ENCODE data around the gene PTPRM.

Gene PTPRM

GRCh38 chr18:7855028-7855427 lies 287.9 kb downstream of the PTPRM start:
- H3K9me2 ChIP-seq (replicated peaks; ENCODE audit: low read depth, low read length) = no peaks in the 10 kb centered on the region
- no peaks in the 10 kb centered on the region for H3F3A ChIP-seq (ENCODE audit: low read depth)
- no peaks in the 10 kb centered on the region for H3K36me3 ChIP-seq (ENCODE audit: insufficient read depth, low read length)
- H3K9ac ChIP-seq (ENCODE audit: low read depth, low read length, poor library complexity, severe bottlenecking) = no peak overlapping the region
- TF ChIP-seq, protein P1, sequence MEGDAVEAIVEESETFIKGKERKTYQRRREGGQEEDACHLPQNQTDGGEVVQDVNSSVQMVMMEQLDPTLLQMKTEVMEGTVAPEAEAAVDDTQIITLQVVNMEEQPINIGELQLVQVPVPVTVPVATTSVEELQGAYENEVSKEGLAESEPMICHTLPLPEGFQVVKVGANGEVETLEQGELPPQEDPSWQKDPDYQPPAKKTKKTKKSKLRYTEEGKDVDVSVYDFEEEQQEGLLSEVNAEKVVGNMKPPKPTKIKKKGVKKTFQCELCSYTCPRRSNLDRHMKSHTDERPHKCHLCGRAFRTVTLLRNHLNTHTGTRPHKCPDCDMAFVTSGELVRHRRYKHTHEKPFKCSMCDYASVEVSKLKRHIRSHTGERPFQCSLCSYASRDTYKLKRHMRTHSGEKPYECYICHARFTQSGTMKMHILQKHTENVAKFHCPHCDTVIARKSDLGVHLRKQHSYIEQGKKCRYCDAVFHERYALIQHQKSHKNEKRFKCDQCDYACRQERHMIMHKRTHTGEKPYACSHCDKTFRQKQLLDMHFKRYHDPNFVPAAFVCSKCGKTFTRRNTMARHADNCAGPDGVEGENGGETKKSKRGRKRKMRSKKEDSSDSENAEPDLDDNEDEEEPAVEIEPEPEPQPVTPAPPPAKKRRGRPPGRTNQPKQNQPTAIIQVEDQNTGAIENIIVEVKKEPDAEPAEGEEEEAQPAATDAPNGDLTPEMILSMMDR (conservative IDR thresholded peaks at IDR 0.05; ENCODE audit: low read length) = no peak
- no peak for TF ChIP-seq EZH2phosphoT487 (IDR thresholded peaks at IDR 0.05; ENCODE audit: borderline replicate concordance)
- H3K4me2 ChIP-seq (ENCODE audit: low read depth, low read length, poor library complexity, severe bottlenecking) = no peak overlapping the region
- no peaks in the 10 kb centered on the region for H3K79me2 ChIP-seq (ENCODE audit: insufficient read depth, low read length)
- H2AFZ ChIP-seq (ENCODE audit: low read length) = no peak overlapping the region
- H3K9me3 ChIP-seq (ENCODE audit: insufficient read depth, low read depth, low read length) = no peaks in the 10 kb centered on the region
- H3K4me1 ChIP-seq (ENCODE audit: insufficient read depth, low read length, poor library complexity, severe bottlenecking) = no peaks in the 10 kb centered on the region
- no peaks in the 10 kb centered on the region for H3K27me3 ChIP-seq (ENCODE audit: insufficient read depth, low read length, poor library complexity, severe bottlenecking)
- no peak overlapping the region for H3K4me3 ChIP-seq (ENCODE audit: low read length, poor library complexity, severe bottlenecking)
- H4K20me1 ChIP-seq (ENCODE audit: insufficient read depth, low read length, poor library complexity, severe bottlenecking) = no peaks in the 10 kb centered on the region

- Histone ChIP-seq H3K4me1 (ENCODE audit: insufficient read depth, low read length, poor library complexity, severe bottlenecking) (no peaks in the 10 kb centered on the region), H3K79me2 (ENCODE audit: insufficient read depth, low read length) (no peaks in the 10 kb centered on the region), H4K20me1 (ENCODE audit: insufficient read depth, low read length, poor library complexity, severe bottlenecking) (no peaks in the 10 kb centered on the region), H3K9me3 (ENCODE audit: insufficient read depth, low read depth, low read length) (no peaks in the 10 kb centered on the region), H3K9me2 (replicated peaks; ENCODE audit: low read depth, low read length) (no peaks in the 10 kb centered on the region), H3K9ac (ENCODE audit: low read depth, low read length, poor library complexity, severe bottlenecking) (no peak overlapping the region), H2AFZ (ENCODE audit: low read length) (no peak overlapping the region), H3K4me2 (ENCODE audit: low read depth, low read length, poor library complexity, severe bottlenecking) (no peak overlapping the region), H3K36me3 (ENCODE audit: insufficient read depth, low read length) (no peaks in the 10 kb centered on the region), H3K27me3 (ENCODE audit: insufficient read depth, low read length, poor library complexity, severe bottlenecking) (no peaks in the 10 kb centered on the region), H3F3A (ENCODE audit: low read depth) (no peaks in the 10 kb centered on the region), H3K4me3 (ENCODE audit: low read length, poor library complexity, severe bottlenecking) (no peak overlapping the region)
- TF ChIP-seq, protein P1 (conservative IDR thresholded peaks at IDR 0.05; ENCODE audit: low read length) = no peak
- TF ChIP-seq EZH2phosphoT487 (IDR thresholded peaks at IDR 0.05; ENCODE audit: borderline replicate concordance) = no peak
These were observed 288.6 kb downstream of the PTPRM start for GRCh38 chr18:7855671-7856070.

GRCh38 chr18:7856116-7856515 lies 289.0 kb downstream of the PTPRM start:
- no peak overlapping the region for H3K4me2 ChIP-seq (ENCODE audit: low read depth, low read length, poor library complexity, severe bottlenecking)
- H3K9me2 ChIP-seq (replicated peaks; ENCODE audit: low read depth, low read length) = no peaks in the 10 kb centered on the region
- TF ChIP-seq, protein P1 (conservative IDR thresholded peaks at IDR 0.05; ENCODE audit: low read length) = no peak
- no peak for TF ChIP-seq EZH2phosphoT487 (IDR thresholded peaks at IDR 0.05; ENCODE audit: borderline replicate concordance)
- no peaks in the 10 kb centered on the region for H3F3A ChIP-seq (ENCODE audit: low read depth)
- H3K79me2 ChIP-seq (ENCODE audit: insufficient read depth, low read length) = no peaks in the 10 kb centered on the region
- H3K4me1 ChIP-seq (ENCODE audit: insufficient read depth, low read length, poor library complexity, severe bottlenecking) = no peaks in the 10 kb centered on the region
- H4K20me1 ChIP-seq (ENCODE audit: insufficient read depth, low read length, poor library complexity, severe bottlenecking) = no peaks in the 10 kb centered on the region
- no peaks in the 10 kb centered on the region for H3K9me3 ChIP-seq (ENCODE audit: insufficient read depth, low read depth, low read length)
- H3K4me3 ChIP-seq (ENCODE audit: low read length, poor library complexity, severe bottlenecking) = no peak overlapping the region
- H2AFZ ChIP-seq (ENCODE audit: low read length) = no peak overlapping the region
- no peak overlapping the region for H3K9ac ChIP-seq (ENCODE audit: low read depth, low read length, poor library complexity, severe bottlenecking)
- no peaks in the 10 kb centered on the region for H3K27me3 ChIP-seq (ENCODE audit: insufficient read depth, low read length, poor library complexity, severe bottlenecking)
- H3K36me3 ChIP-seq (ENCODE audit: insufficient read depth, low read length) = no peaks in the 10 kb centered on the region

Data from Loucy (cell line).